SU-DHL-6 (cell line): ENCODE data around the gene UHRF1.

Experiments
- EZH2phosphoT487 ChIP-seq: fragments of 200-600 bp; sonication (generic), shearing (Covaris generic); conservative IDR thresholded peaks from 2 replicates; pipeline ENCODE4 v1.6.1; 2018; ENCODE audit warnings: mild to moderate bottlenecking, antibody characterized with exemption, low read length, moderate library complexity, mixed read lengths
- TF ChIP-seq, protein P1 (sequence below): fragments of 200-600 bp; sonication (generic); IDR thresholded peaks from one replicate; pipeline ENCODE4 v1.5.1; 2017; ENCODE audit warnings: antibody characterized with exemption, mild to moderate bottlenecking, low read length, moderate library complexity; ENCODE audit not compliant: insufficient read depth, poor library complexity, severe bottlenecking

DNA sequence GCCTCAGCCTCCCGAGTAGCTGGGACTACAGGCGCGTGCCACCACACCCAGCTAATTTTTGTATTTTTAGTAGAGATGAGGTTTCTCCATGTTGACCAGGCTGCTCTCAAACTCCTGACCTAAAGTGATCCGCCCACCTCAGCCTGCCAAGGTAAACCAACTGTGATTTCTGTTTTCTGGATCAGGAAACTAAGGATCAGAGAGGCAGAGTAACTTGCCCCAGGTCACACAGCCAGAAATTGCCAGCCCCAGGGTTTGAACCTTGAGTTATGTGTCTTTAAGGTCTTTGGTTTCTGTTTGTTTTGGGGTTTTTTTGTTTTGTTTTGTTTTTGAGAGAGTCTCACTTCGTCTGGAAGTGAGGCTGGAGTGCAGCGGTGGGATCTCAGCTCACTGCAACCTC lies 37.6 kb upstream of the UHRF1 start:
- TF ChIP-seq, protein P1, sequence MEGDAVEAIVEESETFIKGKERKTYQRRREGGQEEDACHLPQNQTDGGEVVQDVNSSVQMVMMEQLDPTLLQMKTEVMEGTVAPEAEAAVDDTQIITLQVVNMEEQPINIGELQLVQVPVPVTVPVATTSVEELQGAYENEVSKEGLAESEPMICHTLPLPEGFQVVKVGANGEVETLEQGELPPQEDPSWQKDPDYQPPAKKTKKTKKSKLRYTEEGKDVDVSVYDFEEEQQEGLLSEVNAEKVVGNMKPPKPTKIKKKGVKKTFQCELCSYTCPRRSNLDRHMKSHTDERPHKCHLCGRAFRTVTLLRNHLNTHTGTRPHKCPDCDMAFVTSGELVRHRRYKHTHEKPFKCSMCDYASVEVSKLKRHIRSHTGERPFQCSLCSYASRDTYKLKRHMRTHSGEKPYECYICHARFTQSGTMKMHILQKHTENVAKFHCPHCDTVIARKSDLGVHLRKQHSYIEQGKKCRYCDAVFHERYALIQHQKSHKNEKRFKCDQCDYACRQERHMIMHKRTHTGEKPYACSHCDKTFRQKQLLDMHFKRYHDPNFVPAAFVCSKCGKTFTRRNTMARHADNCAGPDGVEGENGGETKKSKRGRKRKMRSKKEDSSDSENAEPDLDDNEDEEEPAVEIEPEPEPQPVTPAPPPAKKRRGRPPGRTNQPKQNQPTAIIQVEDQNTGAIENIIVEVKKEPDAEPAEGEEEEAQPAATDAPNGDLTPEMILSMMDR, result no peak
- TF ChIP-seq EZH2phosphoT487, result no peak
